Measurements from ENCODE around the gene MGAT5. TPM values are rescaled to one million over a fixed set of nuclear protein-coding genes. Genes with fewer than 3 reads are reported as not detected.

The MGAT5 gene
- total RNA-seq, 1 donor from 2014 or later, result 54.4 TPM

DNA sequence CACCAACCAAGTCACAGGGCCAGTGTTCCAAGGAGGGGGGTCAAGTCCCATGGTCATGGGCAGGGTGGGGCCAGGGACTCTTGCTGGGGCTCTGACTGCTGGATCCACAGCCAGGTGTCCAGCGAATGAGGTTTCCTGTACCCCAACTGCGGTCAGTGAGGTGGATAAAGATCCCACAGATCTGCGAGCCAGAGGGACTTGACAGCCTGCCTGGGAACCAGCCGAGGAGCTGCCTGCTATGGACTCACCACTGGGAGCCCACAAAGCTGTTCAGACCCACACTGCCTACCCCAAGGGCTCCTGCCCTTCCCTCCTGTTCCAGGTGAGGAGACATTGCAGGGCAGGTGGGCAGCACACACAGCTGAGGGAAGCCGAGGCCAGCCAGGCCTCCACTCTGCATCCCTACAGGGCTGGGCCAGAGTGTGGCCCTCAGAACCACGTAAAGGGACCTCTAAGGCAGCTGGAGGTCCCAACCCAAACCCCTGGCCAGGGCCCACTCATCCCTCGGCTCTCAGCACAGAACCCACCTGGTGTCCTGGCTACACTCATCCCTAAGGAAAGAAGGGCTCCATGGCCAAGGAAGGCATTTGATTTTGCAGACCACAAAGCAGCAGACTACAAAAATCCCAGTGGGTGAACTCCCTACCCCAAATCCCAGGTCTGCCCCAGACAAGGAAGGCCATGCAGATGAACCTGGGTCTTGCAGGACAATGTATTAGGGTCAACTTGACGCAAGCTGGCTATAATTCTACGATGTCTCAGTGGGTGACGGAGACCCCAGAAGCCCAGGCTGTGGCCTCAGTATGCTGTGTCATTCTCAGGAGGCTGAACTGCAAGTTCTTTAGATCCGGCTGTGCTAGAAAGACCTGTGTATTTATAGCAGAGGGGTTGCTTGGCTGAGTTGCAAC is 209.2 kb downstream of the MGAT5 start:
- Histone ChIP-seq H3K27me3 (no peaks in the 10 kb centered on the region), H3K9me3 (no peaks in the 10 kb centered on the region), H3K4me3 (no peak overlapping the region), H3K27ac (no peak overlapping the region), H3K36me3 (no peaks in the 10 kb centered on the region), H3K4me1 (no peaks in the 10 kb centered on the region)
- ATAC-seq (no peak), DNase-seq (peak; percentile 46)
- TF ChIP-seq, protein P1, sequence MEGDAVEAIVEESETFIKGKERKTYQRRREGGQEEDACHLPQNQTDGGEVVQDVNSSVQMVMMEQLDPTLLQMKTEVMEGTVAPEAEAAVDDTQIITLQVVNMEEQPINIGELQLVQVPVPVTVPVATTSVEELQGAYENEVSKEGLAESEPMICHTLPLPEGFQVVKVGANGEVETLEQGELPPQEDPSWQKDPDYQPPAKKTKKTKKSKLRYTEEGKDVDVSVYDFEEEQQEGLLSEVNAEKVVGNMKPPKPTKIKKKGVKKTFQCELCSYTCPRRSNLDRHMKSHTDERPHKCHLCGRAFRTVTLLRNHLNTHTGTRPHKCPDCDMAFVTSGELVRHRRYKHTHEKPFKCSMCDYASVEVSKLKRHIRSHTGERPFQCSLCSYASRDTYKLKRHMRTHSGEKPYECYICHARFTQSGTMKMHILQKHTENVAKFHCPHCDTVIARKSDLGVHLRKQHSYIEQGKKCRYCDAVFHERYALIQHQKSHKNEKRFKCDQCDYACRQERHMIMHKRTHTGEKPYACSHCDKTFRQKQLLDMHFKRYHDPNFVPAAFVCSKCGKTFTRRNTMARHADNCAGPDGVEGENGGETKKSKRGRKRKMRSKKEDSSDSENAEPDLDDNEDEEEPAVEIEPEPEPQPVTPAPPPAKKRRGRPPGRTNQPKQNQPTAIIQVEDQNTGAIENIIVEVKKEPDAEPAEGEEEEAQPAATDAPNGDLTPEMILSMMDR (IDR thresholded peaks at IDR 0.05), result no peak
- intact Hi-C loops (cut with DNase I), result no loop called here

DNA sequence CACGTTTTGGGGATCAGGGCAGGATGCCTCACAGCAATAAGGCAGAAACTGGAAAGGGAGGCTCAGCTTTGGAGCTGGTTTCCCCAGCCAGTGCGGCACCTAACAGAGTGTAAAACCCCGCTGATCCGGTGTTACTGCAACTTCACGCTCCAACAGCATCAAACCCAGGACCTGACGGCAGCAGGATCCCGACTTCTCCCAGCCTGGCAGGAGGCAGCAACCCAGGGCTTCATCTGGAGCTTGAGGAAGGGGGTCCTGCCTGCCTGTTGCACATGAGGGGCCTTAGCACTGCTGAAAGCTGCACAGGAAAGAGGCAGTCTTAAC is 209.8 kb downstream of the MGAT5 start:
- TF ChIP-seq, protein P1 (IDR thresholded peaks at IDR 0.05), result no peak
- Histone ChIP-seq H3K27ac (no peak overlapping the region), H3K4me3 (no peak overlapping the region), H3K27me3 (no peaks in the 10 kb centered on the region), H3K4me1 (no peaks in the 10 kb centered on the region), H3K36me3 (no peaks in the 10 kb centered on the region), H3K9me3 (no peaks in the 10 kb centered on the region)
- intact Hi-C loops (cut with DNase I), result no loop called here
- ATAC-seq, result no peak
- no peak for DNase-seq

DNA sequence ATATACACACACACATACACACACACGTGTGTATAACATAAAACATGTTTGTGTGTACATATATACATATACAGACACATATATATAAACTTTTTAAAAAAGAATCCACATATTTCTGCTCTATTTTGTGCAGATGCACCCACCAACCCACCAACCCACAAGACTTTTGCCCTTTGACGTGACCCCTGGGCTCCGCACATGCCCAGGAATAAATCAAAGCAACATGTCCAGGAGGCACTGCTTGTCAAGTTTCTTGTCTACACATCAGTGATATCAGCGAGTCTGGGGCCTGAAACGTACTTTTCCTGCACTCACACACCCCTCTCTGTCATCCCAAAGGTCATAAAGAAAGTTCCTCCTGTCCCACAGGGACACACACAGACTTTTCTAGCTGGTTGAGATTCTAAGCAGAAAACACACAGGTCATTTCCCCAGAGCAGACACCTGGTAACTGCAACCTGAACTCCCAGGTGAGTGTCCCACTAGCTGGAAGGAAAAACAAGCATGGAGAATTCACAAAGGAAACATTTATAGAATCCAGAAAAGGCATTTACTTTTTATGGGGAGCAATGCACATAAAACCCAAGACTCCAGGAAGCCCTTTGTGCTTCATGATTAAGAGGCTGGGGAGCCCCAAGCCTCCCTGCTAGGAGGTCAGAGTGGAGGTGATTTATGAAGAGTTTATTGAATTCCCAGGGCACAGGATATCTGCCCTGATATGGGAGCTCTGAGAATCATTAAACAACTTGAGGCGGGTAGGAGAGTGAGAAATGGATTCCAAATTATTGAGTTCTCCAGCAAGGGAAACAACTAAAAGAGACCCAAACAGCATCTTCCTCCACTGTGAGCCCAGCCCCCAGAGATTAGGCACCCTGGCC is 211.6 kb downstream of the MGAT5 start:
- no peaks in the 10 kb centered on the region for H3K27me3 ChIP-seq
- DNase-seq (no peak), ATAC-seq (no peak)
- TF ChIP-seq, protein P1 (IDR thresholded peaks at IDR 0.05), result no peak
- intact Hi-C loops (cut with DNase I), result no loop called here
- H3K4me3 ChIP-seq, result no peak overlapping the region
- H3K9me3 ChIP-seq, result no peaks in the 10 kb centered on the region
- no peaks in the 10 kb centered on the region for H3K36me3 ChIP-seq
- H3K27ac ChIP-seq, result no peak overlapping the region
- no peaks in the 10 kb centered on the region for H3K4me1 ChIP-seq

DNA sequence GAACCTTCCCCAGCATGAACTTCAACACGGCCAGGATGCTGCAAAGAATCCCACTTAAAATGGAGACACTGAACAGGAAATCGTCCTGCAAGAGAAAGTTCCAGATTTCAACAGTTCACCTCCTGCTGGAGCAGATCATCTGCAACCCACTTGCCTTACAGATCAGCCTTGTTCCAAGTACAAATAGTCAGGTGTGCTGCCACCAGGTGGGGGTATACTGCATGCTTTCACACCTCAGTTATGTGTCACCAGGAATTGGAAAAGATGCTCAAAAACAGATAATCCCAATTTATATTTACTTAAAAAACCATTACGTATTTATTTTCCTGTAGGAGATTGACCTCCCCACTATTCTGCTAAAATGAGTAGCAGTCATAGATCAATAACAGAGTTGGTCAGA is 212.3 kb downstream of the MGAT5 start:
- no peak overlapping the region for H3K27ac ChIP-seq
- H3K27me3 ChIP-seq, result no peaks in the 10 kb centered on the region
- ATAC-seq (no peak), DNase-seq (no peak)
- TF ChIP-seq, protein P1 (IDR thresholded peaks at IDR 0.05), result peak; percentile 18
- no peaks in the 10 kb centered on the region for H3K9me3 ChIP-seq
- no peaks in the 10 kb centered on the region for H3K36me3 ChIP-seq
- H3K4me1 ChIP-seq, result no peaks in the 10 kb centered on the region
- H3K4me3 ChIP-seq, result no peak overlapping the region
- intact Hi-C loops (cut with DNase I), result no loop called here

DNA sequence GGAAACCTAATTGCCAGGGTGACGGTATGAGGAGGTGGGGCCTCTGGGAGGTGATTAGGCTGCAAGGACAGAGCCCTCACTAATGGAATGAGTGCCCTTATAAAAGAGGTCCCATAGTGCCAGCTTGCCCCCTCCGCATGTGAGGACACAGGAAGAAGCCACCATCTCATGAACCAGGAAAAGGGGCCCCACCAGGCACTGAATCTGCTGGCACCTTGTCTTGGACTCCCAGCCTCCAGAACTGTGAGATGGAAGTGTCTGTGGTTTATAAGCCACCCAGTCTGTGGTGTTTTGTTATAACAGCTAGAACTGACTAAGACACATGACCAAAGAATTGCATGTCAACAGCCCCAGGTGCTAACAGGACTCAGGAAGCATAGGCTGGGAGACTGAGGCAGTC is 214.3 kb downstream of the MGAT5 start:
- no peaks in the 10 kb centered on the region for H3K4me1 ChIP-seq
- no peak overlapping the region for H3K4me3 ChIP-seq
- H3K9me3 ChIP-seq, result no peaks in the 10 kb centered on the region
- DNase-seq (no peak), ATAC-seq (no peak)
- TF ChIP-seq, protein P1 (IDR thresholded peaks at IDR 0.05), result no peak
- H3K36me3 ChIP-seq, result no peaks in the 10 kb centered on the region
- intact Hi-C loops (cut with DNase I), result no loop called here
- H3K27me3 ChIP-seq, result no peaks in the 10 kb centered on the region
- H3K27ac ChIP-seq, result no peak overlapping the region

Data from upper lobe of right lung (tissue), 1 donor.